Mesothelial cell of epicardium (in vitro differentiated cells): ENCODE measurements around the gene SUMO2. TPM values are rescaled to one million over a fixed set of nuclear protein-coding genes. Genes with fewer than 3 reads are reported as not detected.
"Not testable (repeated sequence)": the region's sequence is repeated elsewhere in the genome, so short reads cannot be mapped to it uniquely, and the experiment has no call there.

Experiments
- DNase-seq, 2 experiments: peaks; one replicate each; pipeline ENCODE4 v3.0.0; 2021; ENCODE audit warnings: low spot score in 2 of 2; ENCODE audit not compliant: unreplicated experiment in 2 of 2
- H3K27ac Mint-ChIP-seq: 2 replicates; pipeline ENCODE4 v1.8.0; 2021; ENCODE audit warnings: mixed read lengths
- H3K27me3 Mint-ChIP-seq: 2 replicates; pipeline ENCODE4 v1.8.0; 2021; ENCODE audit warnings: low read depth, mixed read lengths
- H3K36me3 Mint-ChIP-seq: 2 replicates; pipeline ENCODE4 v1.8.0; 2021; ENCODE audit warnings: mixed read lengths
- H3K4me1 Mint-ChIP-seq: 2 replicates; pipeline ENCODE4 v1.8.0; 2021; ENCODE audit warnings: mixed read lengths
- H3K4me3 Mint-ChIP-seq: 2 replicates; pipeline ENCODE4 v1.8.0; 2021; ENCODE audit warnings: mild to moderate bottlenecking, moderate library complexity, mixed read lengths
- H3K9me3 Mint-ChIP-seq: 2 replicates; pipeline ENCODE4 v1.8.0; 2021; ENCODE audit warnings: mixed read lengths
- total RNA-seq: library from RNA; stranded (reverse); gene quantifications from 3 replicates; pipeline ENCODE4 v1.2.1, GENCODE V29; 2021
- TF ChIP-seq, protein P1 (sequence below): fragments of 200-600 bp; sonication (generic); IDR thresholded peaks from one replicate; pipeline ENCODE4 v1.5.0; 2021; ENCODE audit warnings: antibody characterized with exemption; ENCODE audit not compliant: unreplicated experiment

Gene SUMO2
- total RNA-seq, 1 donor from 2014 or later = 542 TPM

DNA sequence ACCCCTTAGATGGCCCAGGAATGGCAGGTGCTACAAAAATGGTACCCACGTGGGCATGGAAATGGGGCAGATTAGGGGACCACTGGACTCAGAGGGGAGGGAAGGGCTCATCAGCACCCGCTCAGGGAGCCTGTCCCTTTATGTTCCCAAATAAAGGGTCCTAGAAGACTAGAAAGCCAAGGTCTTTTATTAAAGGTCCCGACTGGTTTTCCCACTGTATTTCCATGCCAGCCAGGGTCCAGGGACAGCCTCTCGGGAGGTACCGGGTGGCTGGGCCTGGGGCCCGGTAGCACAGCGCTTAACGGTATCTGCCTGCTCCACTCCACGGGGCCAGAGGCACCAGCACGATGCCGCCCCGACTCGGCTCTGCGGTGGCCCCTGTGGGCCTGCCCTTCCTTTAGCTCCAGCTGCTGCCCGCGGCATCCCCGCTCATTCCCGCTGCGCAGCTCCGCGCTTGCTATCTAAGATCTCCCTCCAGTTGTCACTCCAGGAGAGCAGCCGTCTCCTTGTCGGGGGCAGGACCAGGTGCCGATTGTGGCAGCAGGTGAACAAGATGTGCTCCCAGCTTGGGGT lies 52.6 kb downstream of the SUMO2 start:
- Mint-ChIP-seq H3K27me3 (no peaks in the 10 kb centered on the region), H3K4me3 (peak overlapping the region; percentile 89), H3K9me3 (no peaks in the 10 kb centered on the region), H3K4me1 (peaks cover 11% of the 10 kb centered on the region), H3K36me3 (peaks cover 9% of the 10 kb centered on the region), H3K27ac (peak overlapping the region; percentile 94)
- TF ChIP-seq, protein P1, sequence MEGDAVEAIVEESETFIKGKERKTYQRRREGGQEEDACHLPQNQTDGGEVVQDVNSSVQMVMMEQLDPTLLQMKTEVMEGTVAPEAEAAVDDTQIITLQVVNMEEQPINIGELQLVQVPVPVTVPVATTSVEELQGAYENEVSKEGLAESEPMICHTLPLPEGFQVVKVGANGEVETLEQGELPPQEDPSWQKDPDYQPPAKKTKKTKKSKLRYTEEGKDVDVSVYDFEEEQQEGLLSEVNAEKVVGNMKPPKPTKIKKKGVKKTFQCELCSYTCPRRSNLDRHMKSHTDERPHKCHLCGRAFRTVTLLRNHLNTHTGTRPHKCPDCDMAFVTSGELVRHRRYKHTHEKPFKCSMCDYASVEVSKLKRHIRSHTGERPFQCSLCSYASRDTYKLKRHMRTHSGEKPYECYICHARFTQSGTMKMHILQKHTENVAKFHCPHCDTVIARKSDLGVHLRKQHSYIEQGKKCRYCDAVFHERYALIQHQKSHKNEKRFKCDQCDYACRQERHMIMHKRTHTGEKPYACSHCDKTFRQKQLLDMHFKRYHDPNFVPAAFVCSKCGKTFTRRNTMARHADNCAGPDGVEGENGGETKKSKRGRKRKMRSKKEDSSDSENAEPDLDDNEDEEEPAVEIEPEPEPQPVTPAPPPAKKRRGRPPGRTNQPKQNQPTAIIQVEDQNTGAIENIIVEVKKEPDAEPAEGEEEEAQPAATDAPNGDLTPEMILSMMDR = no peak
- no peak for DNase-seq

DNA sequence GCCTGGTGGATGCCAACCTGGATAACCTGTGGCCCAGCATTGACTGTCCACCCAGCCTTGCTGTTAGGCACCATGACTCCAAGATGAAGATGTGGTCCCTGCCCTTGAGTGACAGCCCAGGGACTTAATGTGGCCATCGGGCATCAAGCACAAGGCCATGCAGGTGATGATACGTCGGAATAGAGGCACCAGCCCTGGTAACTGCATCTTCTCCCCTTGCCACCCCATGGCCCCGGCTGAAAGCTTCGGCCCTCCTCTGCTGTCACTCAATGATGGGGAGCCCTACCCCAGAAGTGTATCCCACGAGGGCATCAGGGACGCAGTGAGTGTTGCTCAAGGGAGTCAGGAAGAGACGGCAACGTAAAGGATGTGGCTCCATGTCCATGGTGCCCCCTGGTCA lies 53.2 kb downstream of the SUMO2 start:
- H3K4me3 Mint-ChIP-seq = peak overlapping the region; percentile 34
- peaks cover 4% of the 10 kb centered on the region for H3K36me3 Mint-ChIP-seq
- no peaks in the 10 kb centered on the region for H3K27me3 Mint-ChIP-seq
- H3K4me1 Mint-ChIP-seq = peaks cover 11% of the 10 kb centered on the region
- H3K9me3 Mint-ChIP-seq = no peaks in the 10 kb centered on the region
- DNase-seq = no peak
- TF ChIP-seq, protein P1 = no peak
- no peak overlapping the region for H3K27ac Mint-ChIP-seq

DNA sequence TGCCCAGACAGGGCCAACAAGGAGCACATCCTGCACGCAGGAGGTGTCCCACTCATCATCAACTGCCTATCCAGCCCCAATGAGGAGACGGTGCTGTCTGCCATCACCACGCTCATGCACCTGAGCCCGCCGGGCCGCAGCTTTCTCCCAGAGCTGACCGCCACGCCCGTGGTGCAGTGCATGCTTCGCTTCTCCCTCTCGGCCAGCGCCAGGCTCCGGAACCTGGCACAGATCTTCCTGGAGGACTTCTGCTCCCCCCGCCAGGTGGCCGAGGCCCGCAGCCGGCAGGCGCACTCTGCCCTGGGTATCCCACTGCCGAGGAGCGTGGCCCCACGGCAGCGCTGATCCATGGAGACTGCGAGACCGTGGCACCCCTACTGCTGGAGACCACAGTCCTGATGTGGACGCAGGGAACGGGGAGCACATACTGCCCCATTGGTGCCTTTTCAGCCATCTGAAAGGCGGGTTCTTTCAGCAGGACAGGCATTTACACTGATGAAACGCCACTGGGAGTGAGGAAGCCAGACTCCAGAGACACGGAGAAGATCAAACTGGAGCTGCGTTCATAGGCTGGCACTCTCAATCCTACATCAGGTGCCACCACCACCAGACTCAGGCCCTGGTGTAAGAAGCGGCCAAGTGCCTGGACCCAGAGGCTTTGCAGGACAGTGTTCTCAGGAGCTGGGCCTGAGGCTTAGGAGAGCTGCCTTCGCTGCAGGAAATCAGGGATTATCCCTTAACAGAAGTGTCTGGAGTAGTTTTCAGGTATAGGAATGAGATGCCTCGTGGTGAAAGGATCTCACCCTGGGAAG lies 53.9 kb downstream of the SUMO2 start:
- H3K9me3 Mint-ChIP-seq = no peaks in the 10 kb centered on the region
- peaks cover 4% of the 10 kb centered on the region for H3K36me3 Mint-ChIP-seq
- no peak for DNase-seq
- H3K27me3 Mint-ChIP-seq = no peaks in the 10 kb centered on the region
- H3K4me1 Mint-ChIP-seq = peaks cover 11% of the 10 kb centered on the region
- no peak overlapping the region for H3K27ac Mint-ChIP-seq
- H3K4me3 Mint-ChIP-seq = no peak overlapping the region
- TF ChIP-seq, protein P1 = no peak

DNA sequence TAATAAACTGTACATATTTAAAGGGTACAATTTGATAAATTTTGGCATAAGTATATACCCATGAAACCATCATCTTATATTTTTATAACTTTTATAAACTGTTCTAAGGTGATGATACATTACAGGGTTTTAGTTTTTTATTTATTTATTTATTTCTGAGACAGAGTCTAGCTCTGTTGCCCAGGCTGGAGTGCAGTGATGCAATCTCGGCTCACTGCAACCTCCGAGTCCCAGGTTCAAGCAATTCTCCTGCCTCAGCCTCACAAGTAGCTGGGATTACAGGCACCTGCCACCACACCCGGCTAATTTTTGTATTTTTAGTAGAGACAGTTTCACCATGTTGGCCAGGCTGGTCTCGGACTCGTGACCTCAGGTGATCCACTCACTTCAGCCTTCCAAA lies 54.8 kb downstream of the SUMO2 start:
- not testable (repeated sequence) for H3K27me3 Mint-ChIP-seq, H3K27ac Mint-ChIP-seq, H3K36me3 Mint-ChIP-seq, DNase-seq, H3K4me3 Mint-ChIP-seq, H3K9me3 Mint-ChIP-seq
- H3K4me1 Mint-ChIP-seq = peaks cover 11% of the 10 kb centered on the region

DNA sequence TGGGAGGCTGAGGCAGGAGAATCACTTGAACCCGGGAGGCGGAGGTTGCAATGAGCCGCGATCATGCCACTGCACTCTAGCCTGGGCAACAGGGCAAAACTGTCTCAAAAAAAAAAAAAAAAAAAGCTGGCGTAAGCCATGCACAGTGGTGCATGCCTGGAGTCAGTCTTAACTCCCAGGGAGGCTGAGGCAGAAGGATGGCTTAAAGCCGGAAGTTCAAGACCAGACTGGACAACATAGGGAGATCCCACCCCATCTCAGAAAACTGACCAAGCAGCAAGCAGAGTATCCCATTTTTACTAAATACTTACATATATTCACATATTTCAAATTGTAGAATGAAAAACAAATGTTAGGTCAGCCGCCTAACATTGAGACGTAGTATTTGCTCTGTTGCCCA lies 55.8 kb downstream of the SUMO2 start:
- DNase-seq = no peak
- Mint-ChIP-seq H3K27me3 (no peaks in the 10 kb centered on the region), H3K4me1 (peaks cover 8% of the 10 kb centered on the region), H3K27ac (no peak overlapping the region), H3K4me3 (no peak overlapping the region), H3K9me3 (no peaks in the 10 kb centered on the region), H3K36me3 (peaks cover 4% of the 10 kb centered on the region)
- TF ChIP-seq, protein P1 = no peak

DNA sequence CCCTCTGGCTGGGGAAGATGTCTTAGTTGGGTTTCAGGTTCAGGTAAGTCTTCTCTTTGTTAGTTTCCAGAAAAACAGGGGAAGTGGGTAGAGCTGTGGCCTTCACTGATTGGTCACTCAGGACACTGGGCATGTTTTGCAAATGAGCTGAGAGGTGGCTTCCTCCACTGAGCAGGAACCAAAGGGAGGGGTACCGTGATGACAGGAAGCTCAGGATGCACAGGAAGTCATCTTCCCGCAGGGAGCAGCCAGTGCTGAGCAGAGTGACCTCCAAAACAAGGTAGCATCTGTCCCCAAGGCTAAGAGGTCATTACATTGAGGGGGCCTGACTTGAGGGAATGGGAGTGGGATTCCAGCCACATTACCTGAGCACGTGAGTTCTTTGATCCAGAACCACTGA lies 56.8 kb downstream of the SUMO2 start:
- H3K27me3 Mint-ChIP-seq = no peaks in the 10 kb centered on the region
- H3K36me3 Mint-ChIP-seq = peaks cover 6% of the 10 kb centered on the region
- no peak for DNase-seq
- H3K4me3 Mint-ChIP-seq = no peak overlapping the region
- H3K27ac Mint-ChIP-seq = peak overlapping the region; percentile 12
- peaks cover 8% of the 10 kb centered on the region for H3K4me1 Mint-ChIP-seq
- H3K9me3 Mint-ChIP-seq = no peaks in the 10 kb centered on the region
- TF ChIP-seq, protein P1 = no peak
